Nephron (organoid): ENCODE data around the gene CACNA2D1.
A peak's percentile ranks its signal among the peaks of the same experiment; 100 is the strongest.

Source experiments
- H3K27ac Mint-ChIP-seq, 3 experiments: 2 replicates each; pipeline ENCODE4 v1.8.0; 2020; ENCODE audit warnings: mixed read lengths in 3 of 3, mild to moderate bottlenecking in 2 of 3, moderate library complexity in 1 of 3
- H3K27me3 Mint-ChIP-seq: 2 replicates; pipeline ENCODE4 v1.8.0; 2021; ENCODE audit warnings: low read depth, mild to moderate bottlenecking, moderate library complexity, mixed read lengths
- H3K36me3 Mint-ChIP-seq: 2 replicates; pipeline ENCODE4 v1.8.0; 2020; ENCODE audit warnings: low read depth, mixed read lengths
- H3K4me1 Mint-ChIP-seq: 2 replicates; pipeline ENCODE4 v1.8.0; 2020; ENCODE audit warnings: mixed read lengths
- H3K4me3 Mint-ChIP-seq, 3 experiments: 2 replicates each; pipeline ENCODE4 v1.8.0; 2020; ENCODE audit warnings: mild to moderate bottlenecking in 3 of 3, mixed read lengths in 3 of 3, moderate library complexity in 2 of 3
- H3K9me3 Mint-ChIP-seq: 2 replicates; pipeline ENCODE4 v1.8.0; 2020; ENCODE audit warnings: mixed read lengths
- TF ChIP-seq, protein P1 (sequence below), 3 experiments: fragments of 200-600 bp; sonication (generic); IDR thresholded peaks; one replicate each; pipeline ENCODE4 v1.5.0; 2021; ENCODE audit warnings: antibody characterized with exemption in 3 of 3; ENCODE audit not compliant: unreplicated experiment in 3 of 3

CACNA2D1 gene

GRCh38 chr7:82021713-82022112 lies 421.9 kb downstream of the CACNA2D1 start:
- no peak overlapping the region for H3K4me3 Mint-ChIP-seq
- no peaks in the 10 kb centered on the region for H3K36me3 Mint-ChIP-seq
- peak overlapping the region in 2 of 3 experiments; percentile 58 to 89 for H3K27ac Mint-ChIP-seq
- peaks cover 29% of the 10 kb centered on the region for H3K4me1 Mint-ChIP-seq
- no peaks in the 10 kb centered on the region for H3K9me3 Mint-ChIP-seq
- H3K27me3 Mint-ChIP-seq: no peaks in the 10 kb centered on the region
- TF ChIP-seq, protein P1, sequence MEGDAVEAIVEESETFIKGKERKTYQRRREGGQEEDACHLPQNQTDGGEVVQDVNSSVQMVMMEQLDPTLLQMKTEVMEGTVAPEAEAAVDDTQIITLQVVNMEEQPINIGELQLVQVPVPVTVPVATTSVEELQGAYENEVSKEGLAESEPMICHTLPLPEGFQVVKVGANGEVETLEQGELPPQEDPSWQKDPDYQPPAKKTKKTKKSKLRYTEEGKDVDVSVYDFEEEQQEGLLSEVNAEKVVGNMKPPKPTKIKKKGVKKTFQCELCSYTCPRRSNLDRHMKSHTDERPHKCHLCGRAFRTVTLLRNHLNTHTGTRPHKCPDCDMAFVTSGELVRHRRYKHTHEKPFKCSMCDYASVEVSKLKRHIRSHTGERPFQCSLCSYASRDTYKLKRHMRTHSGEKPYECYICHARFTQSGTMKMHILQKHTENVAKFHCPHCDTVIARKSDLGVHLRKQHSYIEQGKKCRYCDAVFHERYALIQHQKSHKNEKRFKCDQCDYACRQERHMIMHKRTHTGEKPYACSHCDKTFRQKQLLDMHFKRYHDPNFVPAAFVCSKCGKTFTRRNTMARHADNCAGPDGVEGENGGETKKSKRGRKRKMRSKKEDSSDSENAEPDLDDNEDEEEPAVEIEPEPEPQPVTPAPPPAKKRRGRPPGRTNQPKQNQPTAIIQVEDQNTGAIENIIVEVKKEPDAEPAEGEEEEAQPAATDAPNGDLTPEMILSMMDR (IDR thresholded peaks at IDR 0.05; ENCODE audit: unreplicated experiment in 3 of 3): no peak

DNA sequence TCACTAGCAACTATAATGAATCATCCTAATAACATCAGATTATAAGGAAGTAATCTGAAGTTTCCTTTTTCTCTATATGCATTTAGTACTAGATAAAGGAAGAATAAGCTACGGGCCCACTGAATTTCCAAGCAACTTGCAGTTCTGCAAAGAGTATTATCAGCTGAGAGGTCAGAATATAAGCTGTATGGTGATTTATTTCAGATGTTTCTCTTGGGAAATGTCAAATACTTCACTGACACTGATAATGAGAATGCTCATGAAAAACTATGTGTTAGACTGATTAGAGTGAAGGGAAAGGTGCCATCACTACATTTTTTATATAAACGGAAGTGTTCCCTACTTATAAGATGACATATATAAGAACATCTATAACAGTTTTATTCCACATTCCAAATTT lies 422.5 kb downstream of the CACNA2D1 start:
- Mint-ChIP-seq H3K4me1 (peaks cover 31% of the 10 kb centered on the region), H3K27me3 (no peaks in the 10 kb centered on the region), H3K4me3 (no peak overlapping the region), H3K27ac (peak overlapping the region; percentile 28 to 89 (median 60)), H3K9me3 (no peaks in the 10 kb centered on the region), H3K36me3 (no peaks in the 10 kb centered on the region)
- TF ChIP-seq, protein P1 (IDR thresholded peaks at IDR 0.05; ENCODE audit: unreplicated experiment in 3 of 3): no peak

DNA sequence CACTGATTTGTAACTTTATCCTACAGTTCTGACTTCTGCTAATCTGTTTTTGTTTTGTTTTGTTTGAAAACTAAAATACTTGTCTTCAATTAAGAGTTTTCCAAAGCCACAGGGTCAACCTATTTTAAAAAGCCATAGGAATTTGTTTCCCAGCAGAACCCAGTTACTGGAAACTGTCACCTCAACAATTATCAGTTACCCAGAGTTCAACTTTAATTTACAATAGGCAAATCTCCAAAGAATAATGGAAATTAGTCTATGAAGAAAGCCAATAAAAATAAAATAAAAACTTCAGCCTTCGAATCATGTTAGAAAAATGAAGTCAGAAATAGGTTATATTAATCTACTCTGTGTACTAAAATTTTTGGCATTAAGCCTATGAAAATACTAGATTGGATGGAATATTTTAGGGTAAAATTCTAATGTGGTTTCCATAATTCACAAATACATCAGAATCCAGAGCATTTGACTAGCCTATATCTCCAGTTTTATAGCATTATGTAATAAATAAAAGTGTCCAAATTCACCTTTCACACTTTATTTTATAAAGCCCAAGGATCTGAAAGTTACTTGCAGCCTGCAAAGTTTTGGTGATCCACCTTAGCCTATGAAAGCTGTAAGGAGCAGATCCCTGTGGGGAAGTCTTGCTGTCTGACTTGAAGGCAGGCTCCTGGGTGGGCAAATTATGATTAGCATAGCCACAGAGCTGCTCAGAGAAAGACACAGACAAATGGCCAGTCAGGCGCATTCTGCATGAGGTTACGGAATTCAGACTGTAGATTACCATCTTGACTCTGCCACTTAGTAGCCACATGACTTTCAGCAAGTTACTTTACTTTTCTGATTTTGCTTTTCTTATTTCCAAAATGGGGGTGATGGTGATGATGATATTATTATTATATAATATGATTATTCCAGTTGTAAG lies 423.8 kb downstream of the CACNA2D1 start:
- H3K9me3 Mint-ChIP-seq: no peaks in the 10 kb centered on the region

GRCh38 chr7:82018226-82018625 lies 425.4 kb downstream of the CACNA2D1 start:
- H3K27ac Mint-ChIP-seq: no peak overlapping the region
- no peak overlapping the region for H3K4me3 Mint-ChIP-seq
- no peaks in the 10 kb centered on the region for H3K36me3 Mint-ChIP-seq
- H3K9me3 Mint-ChIP-seq: no peaks in the 10 kb centered on the region
- TF ChIP-seq, protein P1 (IDR thresholded peaks at IDR 0.05; ENCODE audit: unreplicated experiment in 3 of 3): no peak
- H3K27me3 Mint-ChIP-seq: no peaks in the 10 kb centered on the region
- peaks cover 37% of the 10 kb centered on the region for H3K4me1 Mint-ChIP-seq

More for the DNA sequence above, 423.8 kb downstream of the CACNA2D1 start:
- TF ChIP-seq, protein P1 (IDR thresholded peaks at IDR 0.05; ENCODE audit: unreplicated experiment in 3 of 3): no peak
- no peak overlapping the region for H3K4me3 Mint-ChIP-seq
- H3K27me3 Mint-ChIP-seq: no peaks in the 10 kb centered on the region
- no peaks in the 10 kb centered on the region for H3K36me3 Mint-ChIP-seq
- peak overlapping the region; percentile 78 to 89 (median 80) for H3K27ac Mint-ChIP-seq
- H3K4me1 Mint-ChIP-seq: peaks cover 37% of the 10 kb centered on the region

DNA sequence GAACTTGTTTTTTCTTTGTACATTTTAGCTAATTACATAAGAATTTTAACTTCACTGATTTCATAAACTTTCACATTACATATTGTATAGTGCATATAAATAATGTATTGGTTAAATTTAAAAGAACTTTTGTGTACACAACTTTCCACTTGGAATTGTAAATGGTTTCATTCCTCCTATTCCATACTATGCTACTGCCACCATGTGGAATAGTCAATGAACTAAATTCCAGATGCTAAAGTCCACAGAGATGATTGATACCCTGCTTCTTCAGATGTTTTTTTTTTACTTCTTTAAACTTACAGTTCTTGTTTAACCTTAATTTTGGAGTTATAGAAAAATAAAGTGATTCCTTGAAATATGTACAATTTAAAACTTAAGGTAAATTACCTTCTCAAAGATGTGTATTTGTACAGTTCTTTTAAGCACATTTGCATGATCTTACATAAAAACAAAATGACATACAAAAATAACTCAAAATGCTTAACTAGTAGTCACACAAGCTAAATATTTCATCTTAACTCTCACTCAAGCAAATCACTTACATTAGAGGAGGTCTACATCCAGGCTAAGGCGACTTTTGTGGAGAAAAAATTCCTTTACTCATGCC lies 426.1 kb downstream of the CACNA2D1 start:
- H3K36me3 Mint-ChIP-seq: peaks cover under 1% of the 10 kb centered on the region
- no peaks in the 10 kb centered on the region for H3K27me3 Mint-ChIP-seq
- H3K4me3 Mint-ChIP-seq: no peak overlapping the region
- peak overlapping the region in 2 of 3 experiments; percentile 20 to 82 for H3K27ac Mint-ChIP-seq
- H3K4me1 Mint-ChIP-seq: peaks cover 39% of the 10 kb centered on the region
- TF ChIP-seq, protein P1 (IDR thresholded peaks at IDR 0.05; ENCODE audit: unreplicated experiment in 3 of 3): peak; percentile 51 to 69 (median 58)
- no peaks in the 10 kb centered on the region for H3K9me3 Mint-ChIP-seq
